NT2/D1 (cell line): ENCODE results near the gene YIPF6.
"Not testable (repeated sequence)": the region's sequence is repeated elsewhere in the genome, so short reads cannot be mapped to it uniquely, and the experiment has no call there.

Source experiments
- DNase-seq: peaks from one replicate; pipeline ENCODE4 v3.0.0-alpha.2; 2011; ENCODE audit warnings: low read depth, low spot score
- H3K27me3 ChIP-seq: 2 replicates; pipeline ENCODE4 v1.6.0; 2011; ENCODE audit warnings: mild to moderate bottlenecking; ENCODE audit not compliant: insufficient read length, insufficient read depth
- H3K36me3 ChIP-seq: 2 replicates; pipeline ENCODE4 v1.6.1; 2011; ENCODE audit warnings: mild to moderate bottlenecking, low read length, mixed read lengths; ENCODE audit not compliant: insufficient read depth, insufficient read length
- H3K4me1 ChIP-seq: 2 replicates; pipeline ENCODE4 v1.5.1; 2011; ENCODE audit not compliant: insufficient read depth, insufficient read length
- H3K4me3 ChIP-seq: 2 replicates; pipeline ENCODE4 v1.5.1; 2011; ENCODE audit warnings: low read depth; ENCODE audit not compliant: insufficient read length
- H3K9ac ChIP-seq: 2 replicates; pipeline ENCODE4 v1.6.0; 2011; ENCODE audit warnings: low read depth; ENCODE audit not compliant: insufficient read length
- H3K9me3 ChIP-seq: 2 replicates; pipeline ENCODE4 v1.5.1; 2011; ENCODE audit warnings: mild to moderate bottlenecking, low read length; ENCODE audit not compliant: insufficient read depth
- SUZ12 ChIP-seq: IDR thresholded peaks from 2 replicates; pipeline ENCODE4 v1.6.1; 2011; ENCODE audit not compliant: insufficient read length, insufficient read depth; ENCODE audit errors: extremely low read depth
- YY1 ChIP-seq: IDR thresholded peaks from 2 replicates; pipeline ENCODE4 v1.6.1; 2011; ENCODE audit not compliant: insufficient read length, insufficient read depth
- ZNF274 ChIP-seq: IDR thresholded peaks from 2 replicates; pipeline ENCODE4 v1.6.1; 2011; ENCODE audit warnings: mild to moderate bottlenecking, low read depth, low read length

YIPF6 gene

DNA sequence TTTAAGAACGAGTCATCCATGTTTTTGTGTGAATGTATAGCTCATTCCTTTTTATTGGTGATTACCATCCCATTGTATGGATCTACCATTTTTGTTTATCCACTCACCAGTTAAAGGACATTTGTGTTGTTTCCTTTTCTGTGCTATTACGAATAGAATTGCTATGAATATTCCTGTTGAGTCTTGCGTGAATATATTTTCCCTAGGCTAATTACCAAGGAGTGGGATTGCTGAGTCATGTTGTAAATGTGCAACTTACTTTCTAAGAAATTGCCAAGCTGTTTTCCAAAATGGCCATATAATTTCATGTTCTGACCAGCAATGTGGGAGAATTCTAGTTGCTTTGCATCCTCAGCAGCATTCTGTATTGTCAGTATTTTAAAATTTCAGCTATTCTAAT lies 51.3 kb downstream of the YIPF6 start:
- Histone ChIP-seq H3K36me3 (no peaks in the 10 kb centered on the region), H3K4me1 (no peaks in the 10 kb centered on the region), H3K9ac (no peak overlapping the region), H3K4me3 (no peak overlapping the region), H3K27me3 (no peaks in the 10 kb centered on the region), H3K9me3 (no peaks in the 10 kb centered on the region)
- TF ChIP-seq SUZ12 (no peak), YY1 (no peak), ZNF274 (no peak)
- DNase-seq, result no peak

DNA sequence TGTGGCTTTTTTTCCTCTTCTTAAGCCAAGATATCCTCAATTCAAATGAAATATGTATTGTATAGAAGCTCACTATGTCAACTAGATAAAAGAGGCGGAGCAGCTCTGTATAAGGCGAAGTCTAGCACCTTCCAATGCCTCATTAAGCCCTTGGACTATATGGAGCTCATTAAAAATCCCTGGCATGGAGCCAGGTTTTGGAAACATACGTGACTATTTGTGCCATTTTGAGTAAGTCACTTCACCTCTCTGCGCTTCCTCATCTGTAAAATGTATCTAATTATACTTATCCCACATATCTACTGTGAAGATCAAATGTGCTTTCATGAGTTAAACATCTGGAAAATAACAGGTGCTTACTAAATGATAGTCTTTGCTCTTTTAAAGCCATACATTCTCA lies 57.2 kb downstream of the YIPF6 start:
- Histone ChIP-seq H3K9me3 (no peaks in the 10 kb centered on the region; the same call in 1 of the 2 replicates), H3K4me3 (no peak overlapping the region), H3K36me3 (no peaks in the 10 kb centered on the region), H3K9ac (no peak overlapping the region), H3K4me1 (no peaks in the 10 kb centered on the region), H3K27me3 (no peaks in the 10 kb centered on the region)
- TF ChIP-seq YY1 (no peak), SUZ12 (no peak), ZNF274 (no peak)
- DNase-seq, result no peak

DNA sequence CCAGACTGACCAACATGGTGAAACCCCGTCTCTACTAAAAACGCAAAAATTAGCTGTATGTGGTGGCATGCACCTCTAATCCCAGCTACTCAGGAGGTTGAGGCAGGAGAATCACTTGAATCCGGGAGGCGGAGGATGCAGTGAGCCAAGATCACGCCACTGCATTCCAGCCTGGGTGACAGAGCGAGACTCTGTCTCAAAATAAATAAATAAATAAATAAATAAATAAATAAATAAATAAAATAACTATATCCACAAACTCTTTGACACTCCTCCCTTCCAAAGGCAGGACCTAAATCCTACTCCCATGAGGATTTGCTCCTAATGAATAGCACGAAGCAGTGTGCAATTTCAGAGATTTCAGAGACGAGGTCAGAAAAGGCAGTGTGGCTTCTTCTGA lies 58.3 kb downstream of the YIPF6 start:
- H3K9ac ChIP-seq, H3K4me3 ChIP-seq, DNase-seq, H3K4me1 ChIP-seq, H3K36me3 ChIP-seq, H3K27me3 ChIP-seq, H3K9me3 ChIP-seq: not testable (repeated sequence)

DNA sequence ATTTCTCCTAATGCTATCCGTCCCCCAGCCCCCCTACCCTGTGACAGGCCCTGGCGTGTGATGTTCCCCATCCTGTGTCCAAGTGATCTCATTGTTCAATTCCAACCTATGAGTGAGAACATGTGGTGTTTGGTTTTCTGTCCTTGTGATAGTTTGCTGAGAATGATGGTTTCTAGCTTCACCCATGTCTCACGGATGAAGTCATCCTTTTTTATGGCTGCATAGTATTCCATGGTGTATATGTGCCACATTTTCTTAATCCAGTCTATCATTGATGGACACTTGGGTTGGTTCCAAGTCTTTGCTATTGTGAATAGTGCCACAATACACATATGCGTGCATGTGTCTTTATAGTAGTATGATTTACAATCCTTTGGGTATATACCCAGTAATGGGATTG lies 61.1 kb downstream of the YIPF6 start:
- not testable (repeated sequence) for H3K9ac ChIP-seq, H3K9me3 ChIP-seq, H3K27me3 ChIP-seq, H3K4me3 ChIP-seq, H3K36me3 ChIP-seq, DNase-seq, H3K4me1 ChIP-seq

DNA sequence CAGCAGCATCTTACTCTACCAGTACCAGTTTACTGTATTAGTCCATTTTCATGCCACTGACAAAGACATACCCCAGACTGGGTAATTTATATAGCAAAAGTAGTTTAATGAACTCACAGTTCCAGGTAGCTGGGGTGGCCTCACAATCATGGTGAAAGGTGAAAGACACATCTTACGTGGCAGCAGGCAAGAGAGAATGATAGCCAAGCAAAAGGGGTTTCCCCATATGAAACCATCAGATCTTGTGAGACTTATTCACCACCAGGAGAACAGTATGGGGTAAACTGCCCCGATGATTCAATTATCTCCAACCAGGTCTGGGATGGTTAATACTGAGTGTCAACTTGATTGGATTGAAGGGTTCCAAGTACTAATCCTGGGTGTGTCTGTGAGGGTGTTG lies 69.3 kb downstream of the YIPF6 start:
- no peaks in the 10 kb centered on the region for H3K4me1 ChIP-seq
- TF ChIP-seq SUZ12, result no peak
- TF ChIP-seq YY1, result no peak
- no peak for TF ChIP-seq ZNF274
- H3K9me3 ChIP-seq, result no peaks in the 10 kb centered on the region
- H3K9ac ChIP-seq, result no peak overlapping the region
- no peak for DNase-seq
- no peak overlapping the region for H3K4me3 ChIP-seq
- H3K27me3 ChIP-seq, result no peaks in the 10 kb centered on the region
- no peaks in the 10 kb centered on the region for H3K36me3 ChIP-seq

DNA sequence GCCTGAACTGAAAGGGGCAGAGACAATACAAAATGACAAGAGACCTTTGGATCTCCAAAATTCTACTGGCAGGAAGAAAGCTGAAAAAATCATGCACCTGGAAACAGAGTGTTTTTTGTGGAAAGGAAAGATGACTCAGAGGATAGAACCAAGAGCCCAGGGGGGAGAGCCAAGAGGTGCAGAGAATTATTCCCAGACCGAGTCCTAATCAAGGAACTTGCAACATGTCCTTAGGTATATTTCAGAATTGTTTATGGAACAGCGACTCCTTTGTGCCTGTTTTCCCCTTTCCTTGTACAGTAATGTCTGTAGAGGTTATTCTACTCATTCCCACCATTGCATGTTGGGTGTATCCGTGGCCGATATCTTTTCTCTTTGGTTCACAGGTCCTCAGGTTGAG lies 71.7 kb downstream of the YIPF6 start:
- H3K4me1 ChIP-seq, result no peaks in the 10 kb centered on the region
- DNase-seq, result no peak
- no peak overlapping the region for H3K4me3 ChIP-seq
- H3K27me3 ChIP-seq, result no peaks in the 10 kb centered on the region
- TF ChIP-seq YY1 (no peak), SUZ12 (no peak), ZNF274 (no peak)
- no peaks in the 10 kb centered on the region for H3K36me3 ChIP-seq
- H3K9me3 ChIP-seq, result no peaks in the 10 kb centered on the region
- no peak overlapping the region for H3K9ac ChIP-seq

DNA sequence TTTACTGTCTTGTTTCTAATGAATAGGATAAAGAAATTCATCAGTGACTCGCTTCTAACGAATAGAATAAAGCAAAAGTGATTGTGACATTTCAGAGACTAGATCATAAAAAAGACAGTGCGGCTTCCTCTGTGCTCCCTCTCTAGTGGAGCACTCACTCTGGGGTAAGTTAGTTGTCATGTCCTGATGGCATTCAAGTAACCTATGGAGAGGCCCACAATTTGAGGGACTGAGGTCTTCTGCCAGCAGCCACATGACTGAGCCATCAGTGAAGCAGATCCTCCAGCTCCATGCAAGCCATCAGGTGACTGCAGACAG lies 72.4 kb downstream of the YIPF6 start:
- H3K9ac ChIP-seq, result no peak overlapping the region
- H3K27me3 ChIP-seq, result no peaks in the 10 kb centered on the region
- TF ChIP-seq YY1 (no peak), ZNF274 (no peak), SUZ12 (no peak)
- DNase-seq, result no peak
- no peaks in the 10 kb centered on the region for H3K4me1 ChIP-seq
- no peak overlapping the region for H3K4me3 ChIP-seq
- H3K9me3 ChIP-seq, result no peaks in the 10 kb centered on the region
- H3K36me3 ChIP-seq, result no peaks in the 10 kb centered on the region

DNA sequence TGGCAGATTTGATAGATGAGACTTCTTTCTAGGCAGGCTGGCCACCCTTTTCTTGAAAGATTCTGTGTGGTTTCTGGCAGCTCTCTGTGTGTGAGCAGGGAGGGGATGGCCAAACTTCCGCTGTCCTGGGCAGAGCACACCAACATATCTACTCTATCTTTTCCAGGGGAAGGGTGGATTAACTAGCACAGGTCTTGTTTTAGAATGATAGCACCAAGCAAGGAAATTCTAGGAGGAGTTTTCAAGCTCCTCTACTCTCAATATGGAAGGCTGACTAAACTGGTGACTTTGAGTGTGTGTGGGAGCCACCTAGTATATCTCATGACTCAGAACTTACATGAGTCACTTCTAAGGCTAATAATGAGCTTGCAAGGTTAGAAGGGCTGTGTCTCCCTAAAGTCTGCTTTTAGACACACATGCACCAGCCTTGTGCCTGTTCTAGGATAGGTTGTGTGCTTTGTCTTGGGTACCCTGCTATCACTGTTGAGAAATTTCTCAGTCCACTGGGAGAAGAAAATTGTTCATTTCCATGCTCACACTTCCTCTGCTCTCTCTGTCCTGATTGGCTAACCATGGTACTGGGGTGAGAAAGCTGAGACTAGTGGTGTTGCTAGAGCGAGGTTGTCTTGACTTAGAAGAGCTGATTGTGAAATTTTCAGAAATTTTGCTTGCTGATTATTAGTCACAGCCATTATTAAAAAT lies 72.9 kb downstream of the YIPF6 start:
- H3K36me3 ChIP-seq, result no peaks in the 10 kb centered on the region
- no peak overlapping the region for H3K4me3 ChIP-seq
- no peaks in the 10 kb centered on the region for H3K4me1 ChIP-seq
- H3K9me3 ChIP-seq, result no peaks in the 10 kb centered on the region
- no peak for TF ChIP-seq ZNF274
- no peak for TF ChIP-seq SUZ12
- TF ChIP-seq YY1, result no peak
- no peaks in the 10 kb centered on the region for H3K27me3 ChIP-seq
- DNase-seq, result no peak
- H3K9ac ChIP-seq, result no peak overlapping the region
